PFSK-1 (cell line): ENCODE results near the gene FAF1.

Source experiments
- FOXP2 ChIP-seq: optimal IDR thresholded peaks from 2 replicates; pipeline ENCODE3; 2011; ENCODE audit warnings: borderline replicate concordance, control low read depth, inconsistent platforms; ENCODE audit not compliant: insufficient read depth; ENCODE audit errors: extremely low read length, extremely low read depth
- POLR2AphosphoS5 ChIP-seq: IDR thresholded peaks from 2 replicates; pipeline ENCODE4 v1.6.1; 2012; ENCODE audit warnings: low read depth, mild to moderate bottlenecking, control low read depth, low read length, moderate library complexity
- SIN3A ChIP-seq: IDR thresholded peaks from 2 replicates; pipeline ENCODE4 v1.6.1; 2012; ENCODE audit warnings: mild to moderate bottlenecking, low read length, moderate library complexity, borderline replicate concordance; ENCODE audit not compliant: insufficient read depth
- TAF1 ChIP-seq: IDR thresholded peaks from 2 replicates; pipeline ENCODE4 v1.6.1; 2012; ENCODE audit warnings: low read length, control low read depth, borderline replicate concordance; ENCODE audit not compliant: insufficient read depth
- TF ChIP-seq, protein P1 (sequence below), 2 experiments: IDR thresholded peaks; 2 replicates each; pipeline versions ENCODE4 v1.6.1 to v1.8.0; 2011 to 2012; ENCODE audit warnings: low read depth in 2 of 2, low read length in 2 of 2, control low read depth in 1 of 2, inconsistent platforms in 1 of 2, mild to moderate bottlenecking in 1 of 2, moderate library complexity in 1 of 2; ENCODE audit not compliant: insufficient read depth in 1 of 2

FAF1 gene

DNA sequence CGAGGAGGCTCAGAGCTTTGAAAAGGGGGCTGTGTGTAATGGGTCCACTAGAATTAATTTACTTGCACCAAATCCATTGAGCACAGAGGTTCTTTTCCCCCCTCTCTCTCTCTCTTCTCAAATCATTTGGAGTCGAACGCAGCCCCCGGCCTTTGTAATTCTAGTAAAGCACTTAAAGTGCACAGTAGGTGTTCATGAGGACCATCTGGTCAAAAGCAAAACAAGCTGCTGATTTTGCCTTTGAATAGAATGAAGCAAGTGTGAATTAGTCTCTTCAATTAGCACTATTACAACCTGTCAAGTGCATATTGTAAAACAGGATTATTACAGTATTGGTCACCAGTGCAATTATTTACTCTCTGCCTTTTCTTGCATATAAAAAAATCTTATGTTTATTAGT lies 259.9 kb downstream of the FAF1 start:
- TF ChIP-seq POLR2AphosphoS5 (no peak), SIN3A (no peak), TAF1 (no peak), FOXP2 (no peak)
- TF ChIP-seq, protein P1, sequence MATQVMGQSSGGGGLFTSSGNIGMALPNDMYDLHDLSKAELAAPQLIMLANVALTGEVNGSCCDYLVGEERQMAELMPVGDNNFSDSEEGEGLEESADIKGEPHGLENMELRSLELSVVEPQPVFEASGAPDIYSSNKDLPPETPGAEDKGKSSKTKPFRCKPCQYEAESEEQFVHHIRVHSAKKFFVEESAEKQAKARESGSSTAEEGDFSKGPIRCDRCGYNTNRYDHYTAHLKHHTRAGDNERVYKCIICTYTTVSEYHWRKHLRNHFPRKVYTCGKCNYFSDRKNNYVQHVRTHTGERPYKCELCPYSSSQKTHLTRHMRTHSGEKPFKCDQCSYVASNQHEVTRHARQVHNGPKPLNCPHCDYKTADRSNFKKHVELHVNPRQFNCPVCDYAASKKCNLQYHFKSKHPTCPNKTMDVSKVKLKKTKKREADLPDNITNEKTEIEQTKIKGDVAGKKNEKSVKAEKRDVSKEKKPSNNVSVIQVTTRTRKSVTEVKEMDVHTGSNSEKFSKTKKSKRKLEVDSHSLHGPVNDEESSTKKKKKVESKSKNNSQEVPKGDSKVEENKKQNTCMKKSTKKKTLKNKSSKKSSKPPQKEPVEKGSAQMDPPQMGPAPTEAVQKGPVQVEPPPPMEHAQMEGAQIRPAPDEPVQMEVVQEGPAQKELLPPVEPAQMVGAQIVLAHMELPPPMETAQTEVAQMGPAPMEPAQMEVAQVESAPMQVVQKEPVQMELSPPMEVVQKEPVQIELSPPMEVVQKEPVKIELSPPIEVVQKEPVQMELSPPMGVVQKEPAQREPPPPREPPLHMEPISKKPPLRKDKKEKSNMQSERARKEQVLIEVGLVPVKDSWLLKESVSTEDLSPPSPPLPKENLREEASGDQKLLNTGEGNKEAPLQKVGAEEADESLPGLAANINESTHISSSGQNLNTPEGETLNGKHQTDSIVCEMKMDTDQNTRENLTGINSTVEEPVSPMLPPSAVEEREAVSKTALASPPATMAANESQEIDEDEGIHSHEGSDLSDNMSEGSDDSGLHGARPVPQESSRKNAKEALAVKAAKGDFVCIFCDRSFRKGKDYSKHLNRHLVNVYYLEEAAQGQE (IDR thresholded peaks at IDR 0.05; ENCODE audit: insufficient read depth in 1 of 2, low read depth in 2 of 2, low read length in 2 of 2), result no peak

DNA sequence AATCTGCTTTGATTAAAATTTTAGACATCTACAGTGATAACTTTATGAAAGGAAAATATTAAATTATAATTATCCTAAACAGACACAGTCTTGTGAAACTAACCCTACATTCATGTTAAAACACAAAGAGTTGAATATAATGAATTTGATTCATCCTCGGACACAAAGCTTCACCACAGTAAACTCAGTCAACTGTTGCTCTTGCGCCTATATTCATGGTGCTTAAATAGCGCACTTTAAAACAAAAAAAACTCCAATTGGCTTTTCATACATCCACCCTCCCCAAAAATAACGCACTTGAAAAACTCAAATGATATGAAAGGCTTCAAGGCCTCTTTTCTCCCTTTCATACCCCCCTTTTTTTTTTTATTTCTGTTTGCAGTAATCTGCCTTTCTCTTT lies 260.3 kb downstream of the FAF1 start:
- TF ChIP-seq POLR2AphosphoS5 (no peak), FOXP2 (no peak), TAF1 (no peak), SIN3A (no peak)
- TF ChIP-seq, protein P1 (IDR thresholded peaks at IDR 0.05; ENCODE audit: insufficient read depth in 1 of 2, low read depth in 2 of 2, low read length in 2 of 2), result no peak

DNA sequence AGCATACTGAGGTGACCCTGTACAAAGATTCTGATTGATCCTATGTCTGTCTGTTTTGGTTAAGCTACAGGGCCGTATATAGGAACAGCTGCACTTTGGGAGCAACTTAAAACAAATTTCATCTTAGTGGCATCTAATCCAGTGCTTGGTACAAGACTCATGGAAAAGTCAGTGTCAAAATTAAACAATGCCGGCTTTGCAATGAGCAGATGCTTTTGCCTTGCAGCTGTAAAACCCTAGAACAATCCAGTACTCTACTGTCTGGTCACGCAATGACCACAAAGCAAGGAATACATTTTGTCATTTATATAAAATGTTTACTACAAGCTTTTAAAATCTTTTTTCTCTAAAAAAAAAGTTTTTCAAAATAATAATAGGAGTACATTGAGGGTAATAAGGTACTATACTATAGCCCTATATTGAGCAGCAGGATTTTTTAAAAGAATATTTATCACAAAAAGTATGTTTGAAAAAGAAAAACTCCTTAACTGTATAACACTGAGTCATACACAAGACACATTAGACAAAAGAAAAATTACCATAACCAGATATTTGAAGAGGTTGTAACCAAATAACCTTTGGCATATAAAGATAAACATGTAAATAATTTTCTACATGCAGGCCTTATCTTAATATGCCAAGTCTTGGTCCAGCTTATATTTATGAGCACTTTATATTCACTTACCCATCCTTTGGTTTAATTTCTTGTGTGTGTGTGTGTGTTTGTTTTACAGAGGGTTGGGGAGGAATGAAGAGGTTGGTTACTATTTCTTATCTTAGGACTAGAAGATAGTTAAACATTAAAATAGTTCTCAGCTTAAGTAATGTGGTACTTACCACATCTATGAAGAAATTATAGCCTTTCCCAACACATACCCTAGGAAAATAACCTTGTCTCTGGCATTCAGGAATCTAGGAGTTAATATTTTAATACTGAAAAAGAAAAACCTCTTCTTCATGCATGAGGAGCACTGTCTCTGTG lies 262.3 kb downstream of the FAF1 start:
- TF ChIP-seq, protein P1 (IDR thresholded peaks at IDR 0.05; ENCODE audit: insufficient read depth in 1 of 2, low read depth in 2 of 2, low read length in 2 of 2), result no peak
- TF ChIP-seq POLR2AphosphoS5 (no peak), TAF1 (no peak), SIN3A (no peak), FOXP2 (no peak)

DNA sequence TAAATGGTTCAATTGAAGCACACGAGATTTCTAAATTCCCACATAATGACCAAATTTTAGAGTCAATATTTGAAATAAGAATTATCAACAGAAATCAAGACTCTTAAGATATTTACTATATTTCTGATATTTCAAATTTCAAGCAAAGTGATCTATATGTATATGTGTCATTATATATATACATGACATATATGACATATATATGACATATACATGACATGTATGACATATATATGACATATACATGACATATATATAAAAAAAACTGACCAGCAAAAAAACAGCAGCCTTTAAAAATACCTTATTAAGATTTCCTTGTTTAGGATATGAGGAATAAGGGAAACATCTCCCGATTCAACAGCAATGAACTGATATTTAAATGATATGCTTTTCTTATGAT lies 266.2 kb downstream of the FAF1 start:
- TF ChIP-seq, protein P1 (IDR thresholded peaks at IDR 0.05; ENCODE audit: insufficient read depth in 1 of 2, low read depth in 2 of 2, low read length in 2 of 2), result no peak
- no peak for TF ChIP-seq SIN3A
- TF ChIP-seq POLR2AphosphoS5, result no peak
- TF ChIP-seq TAF1, result no peak
- no peak for TF ChIP-seq FOXP2
